ENCODE measurements around the gene CAPG. TPM values are rescaled to one million over a fixed set of nuclear protein-coding genes. Genes with fewer than 3 reads are reported as not detected.
"Not testable (repeated sequence)": the region's sequence is repeated elsewhere in the genome, so short reads cannot be mapped to it uniquely, and the experiment has no call there.

Gene CAPG
- polyA plus RNA-seq, 4 donors, result 35.8 to 130 (median 62.4) TPM

DNA sequence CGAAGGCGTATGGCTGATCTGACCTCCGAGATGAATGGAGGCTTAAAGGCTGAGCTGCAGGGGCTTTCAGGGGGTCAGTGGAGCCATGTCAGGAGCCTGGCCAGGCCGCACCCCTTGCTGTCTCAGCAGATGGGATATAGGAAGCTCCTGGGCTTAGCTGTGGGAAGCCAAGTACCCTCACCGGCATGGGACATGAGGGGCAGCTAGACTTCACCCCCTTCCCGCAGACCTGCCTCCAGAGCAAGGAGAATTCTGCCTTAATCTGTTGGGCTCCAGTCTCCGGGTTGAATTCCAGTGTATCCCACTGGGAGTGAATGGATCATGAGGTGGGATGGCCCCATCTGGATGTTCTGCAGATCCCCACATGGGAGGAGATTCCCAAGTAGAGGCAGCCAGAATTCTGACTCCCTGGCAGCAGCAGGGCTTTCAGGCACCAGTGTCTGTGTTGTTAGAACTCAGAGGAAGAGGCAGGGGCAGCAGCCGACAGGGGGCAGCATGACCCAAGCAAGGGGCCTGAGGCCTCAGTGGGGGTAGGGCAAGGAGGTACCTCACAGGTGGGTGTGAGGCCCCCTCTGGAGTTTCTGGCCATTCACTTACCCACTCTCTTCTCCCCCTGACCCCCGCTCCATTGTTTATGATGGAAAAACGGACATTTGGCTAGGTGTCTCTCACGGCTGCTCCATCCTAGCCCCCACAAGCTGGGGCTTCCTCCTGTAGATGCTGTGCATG, 19.1 kb downstream of the CAPG start:
- no peak for FAIRE-seq
- Histone ChIP-seq H3K27ac (ENCODE audit: low read depth in 1 of 3, low read length in 2 of 3) (no peak overlapping the region), H3K4me3 (ENCODE audit: low read depth in 1 of 3, low read length in 3 of 3) (no peak overlapping the region), H3K4me1 (ENCODE audit: control insufficient read depth in 3 of 3, insufficient read depth in 2 of 3, low read depth in 1 of 3, low read length in 2 of 3) (no peaks in the 10 kb centered on the region), H3K36me3 (ENCODE audit: control insufficient read depth in 3 of 3, insufficient read depth in 2 of 3, low read depth in 1 of 3, low read length in 3 of 3) (peaks cover 9 to 76% (median 9%) of the 10 kb centered on the region in 3 donors), H3K9me3 (ENCODE audit: control insufficient read depth in 2 of 2, insufficient read depth in 1 of 2, low read depth in 1 of 2, low read length in 1 of 2) (no peaks in the 10 kb centered on the region), H3K27me3 (ENCODE audit: control insufficient read depth in 3 of 3, insufficient read depth in 3 of 3, low read length in 3 of 3) (no peaks in the 10 kb centered on the region)
- peak; percentile 55 to 71 for DNase-seq
- 76 to 82% (median 81%) methylated on average over 11 of the region's 11 CpGs for WGBS, 3 donors

DNA sequence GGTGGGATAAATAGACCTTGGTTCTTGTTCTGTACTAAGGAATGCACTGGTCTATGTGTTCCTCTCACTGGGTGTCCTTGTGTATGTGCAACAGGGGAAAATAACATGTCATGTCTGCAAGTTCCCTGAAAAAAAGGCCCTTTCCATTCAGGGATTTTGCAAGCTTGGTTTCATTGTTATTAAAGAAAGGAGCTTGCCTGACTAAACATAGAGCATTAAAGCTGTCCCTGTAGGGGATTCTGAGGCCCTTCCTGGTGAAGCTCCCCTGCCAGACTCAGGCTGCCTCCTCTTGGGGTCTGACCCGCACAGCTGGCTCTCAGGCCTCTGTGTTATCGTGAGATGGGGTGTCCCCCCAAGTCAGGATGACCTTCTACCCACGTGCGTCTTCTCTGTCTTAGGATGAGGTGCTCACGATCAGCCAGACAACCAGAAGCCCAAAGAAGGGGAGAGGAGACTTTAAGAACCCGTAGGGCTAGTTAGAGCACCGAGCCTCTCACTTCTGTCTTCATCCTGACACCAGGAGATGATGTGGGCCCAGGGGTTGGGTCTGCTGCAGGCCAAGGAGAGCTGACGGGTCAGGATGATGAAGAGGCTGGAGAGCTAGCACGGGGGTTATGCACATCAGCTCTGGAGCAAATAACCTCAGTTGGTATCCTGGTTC, 21.2 kb downstream of the CAPG start:
- no peak for FAIRE-seq
- H3K4me3 ChIP-seq (ENCODE audit: low read depth in 1 of 3, low read length in 3 of 3), result no peak overlapping the region
- H3K36me3 ChIP-seq (ENCODE audit: control insufficient read depth in 3 of 3, insufficient read depth in 2 of 3, low read depth in 1 of 3, low read length in 3 of 3), result peaks cover 5 to 72% (median 15%) of the 10 kb centered on the region in 3 donors
- H3K27ac ChIP-seq (ENCODE audit: low read depth in 1 of 3, low read length in 2 of 3), result no peak overlapping the region
- 86 to 89% (median 88%) methylated on average over 9 of the region's 9 CpGs for WGBS, 3 donors
- no peaks in the 10 kb centered on the region for H3K4me1 ChIP-seq (ENCODE audit: control insufficient read depth in 3 of 3, insufficient read depth in 2 of 3, low read depth in 1 of 3, low read length in 2 of 3)
- H3K27me3 ChIP-seq (ENCODE audit: control insufficient read depth in 3 of 3, insufficient read depth in 3 of 3, low read length in 3 of 3), result no peaks in the 10 kb centered on the region
- no peaks in the 10 kb centered on the region for H3K9me3 ChIP-seq (ENCODE audit: control insufficient read depth in 2 of 2, insufficient read depth in 1 of 2, low read depth in 1 of 2, low read length in 1 of 2)
- DNase-seq, result no peak

DNA sequence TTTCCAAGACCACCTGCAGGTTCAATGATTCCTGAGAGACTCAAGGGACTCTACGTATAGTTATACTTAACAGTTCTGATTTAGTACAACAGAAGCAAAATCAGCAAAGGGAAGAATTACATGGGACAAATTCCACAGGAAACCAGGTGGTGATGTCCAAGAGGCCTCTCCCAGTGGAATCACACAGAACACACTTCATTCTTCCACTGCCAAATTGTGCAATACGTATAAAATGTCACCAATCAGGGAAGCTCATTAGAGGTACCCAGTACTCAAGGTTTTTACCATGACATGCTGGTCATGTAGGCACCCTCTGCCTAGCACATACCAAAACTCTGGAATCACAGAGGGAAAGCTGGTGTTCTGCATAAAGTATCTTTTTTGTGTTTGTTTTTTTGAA, 22.4 kb downstream of the CAPG start:
- H3K9me3 ChIP-seq (ENCODE audit: control insufficient read depth in 2 of 2, insufficient read depth in 1 of 2, low read depth in 1 of 2, low read length in 1 of 2), result no peaks in the 10 kb centered on the region
- no peak for DNase-seq

DNA sequence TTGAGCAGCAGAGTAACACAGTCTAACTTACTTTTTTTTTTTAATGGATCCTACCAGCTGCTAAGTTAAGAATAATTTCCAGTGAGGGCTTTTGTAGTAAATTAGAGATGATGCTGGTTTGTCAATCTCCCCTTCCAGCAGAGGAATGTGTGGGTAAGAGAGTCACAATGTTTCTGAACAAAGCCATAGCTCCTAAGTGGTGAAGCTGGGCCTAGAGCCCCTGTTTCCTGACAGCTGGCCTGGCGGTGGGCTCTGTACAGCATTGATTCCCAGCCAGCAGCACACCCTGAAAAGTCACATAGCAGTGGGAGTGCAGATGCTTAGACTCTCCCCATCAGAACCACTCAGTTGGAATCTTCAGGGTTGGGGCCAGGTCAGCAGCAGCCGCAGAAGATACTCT, 24.4 kb downstream of the CAPG start:
- Histone ChIP-seq H3K4me3 (ENCODE audit: low read depth in 1 of 3, low read length in 3 of 3) (no peak overlapping the region), H3K36me3 (ENCODE audit: control insufficient read depth in 3 of 3, insufficient read depth in 2 of 3, low read depth in 1 of 3, low read length in 3 of 3) (peaks cover 5 to 59% (median 13%) of the 10 kb centered on the region in 3 donors), H3K4me1 (ENCODE audit: control insufficient read depth in 3 of 3, insufficient read depth in 2 of 3, low read depth in 1 of 3, low read length in 2 of 3) (no peaks in the 10 kb centered on the region), H3K9me3 (ENCODE audit: control insufficient read depth in 2 of 2, insufficient read depth in 1 of 2, low read depth in 1 of 2, low read length in 1 of 2) (no peaks in the 10 kb centered on the region), H3K27ac (ENCODE audit: low read depth in 1 of 3, low read length in 2 of 3) (no peak overlapping the region), H3K27me3 (ENCODE audit: control insufficient read depth in 3 of 3, insufficient read depth in 3 of 3, low read length in 3 of 3) (no peaks in the 10 kb centered on the region)
- DNase-seq (no peak), FAIRE-seq (no peak)
- 85 to 93% (median 85%) methylated on average over 2 of the region's 2 CpGs for WGBS, 3 donors

More for the DNA sequence above, 22.4 kb downstream of the CAPG start:
- FAIRE-seq, result no peak
- 88 to 89% (median 89%) methylated on average over 2 of the region's 2 CpGs for WGBS, 3 donors
- Histone ChIP-seq H3K36me3 (ENCODE audit: control insufficient read depth in 3 of 3, insufficient read depth in 2 of 3, low read depth in 1 of 3, low read length in 3 of 3) (peaks cover 5 to 71% (median 15%) of the 10 kb centered on the region in 3 donors), H3K4me1 (ENCODE audit: control insufficient read depth in 3 of 3, insufficient read depth in 2 of 3, low read depth in 1 of 3, low read length in 2 of 3) (no peaks in the 10 kb centered on the region), H3K4me3 (ENCODE audit: low read depth in 1 of 3, low read length in 3 of 3) (no peak overlapping the region), H3K27me3 (ENCODE audit: control insufficient read depth in 3 of 3, insufficient read depth in 3 of 3, low read length in 3 of 3) (no peaks in the 10 kb centered on the region), H3K27ac (ENCODE audit: low read depth in 1 of 3, low read length in 2 of 3) (no peak overlapping the region)

DNA sequence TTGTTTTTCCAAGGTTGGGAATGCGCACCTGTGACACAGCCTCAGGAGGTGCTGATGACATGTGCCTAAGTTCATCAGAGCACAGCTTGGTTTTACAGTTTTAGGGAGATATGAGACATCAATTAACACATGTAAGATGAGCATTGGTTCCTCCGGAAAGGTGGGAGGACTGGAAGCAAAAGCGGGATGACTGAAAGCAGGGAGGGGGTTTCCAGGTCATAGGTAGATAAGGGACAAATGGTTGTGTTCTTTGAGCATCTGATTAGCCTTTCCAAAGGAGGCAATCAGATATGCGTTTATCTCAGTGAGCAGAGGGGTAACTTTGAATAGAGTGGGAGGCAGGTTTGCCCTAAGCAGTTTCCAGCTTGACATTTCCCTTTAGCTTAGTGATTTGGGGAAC, 26.3 kb downstream of the CAPG start:
- peaks cover 0 to 11% of the 10 kb centered on the region in 2 donors for H3K9me3 ChIP-seq (ENCODE audit: control insufficient read depth in 2 of 2, insufficient read depth in 1 of 2, low read depth in 1 of 2, low read length in 1 of 2)
- FAIRE-seq, result no peak
- peaks cover 6 to 49% (median 8%) of the 10 kb centered on the region in 3 donors for H3K36me3 ChIP-seq (ENCODE audit: control insufficient read depth in 3 of 3, insufficient read depth in 2 of 3, low read depth in 1 of 3, low read length in 3 of 3)

DNA sequence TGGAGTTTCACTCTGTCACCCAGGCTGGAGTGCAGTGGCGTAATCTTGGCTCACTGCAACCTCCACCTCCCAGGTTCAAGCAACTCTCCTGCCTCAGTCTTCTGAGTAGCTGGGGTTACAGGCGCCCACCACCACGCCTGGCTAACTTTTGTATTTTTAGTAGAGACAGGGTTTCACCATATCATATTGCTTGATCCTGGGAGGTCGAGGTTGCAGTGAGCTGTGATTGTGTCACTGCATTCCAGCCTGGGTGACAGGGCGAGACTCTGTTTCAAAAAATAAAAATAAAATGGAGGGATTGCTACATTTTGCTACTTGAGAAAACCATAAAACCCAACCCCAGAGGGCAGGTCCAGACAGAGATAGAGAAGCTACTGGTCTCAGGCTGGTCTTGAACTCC, 27.0 kb downstream of the CAPG start:
- Histone ChIP-seq H3K9me3 (ENCODE audit: control insufficient read depth in 2 of 2, insufficient read depth in 1 of 2, low read depth in 1 of 2, low read length in 1 of 2) (peaks cover 0 to 11% of the 10 kb centered on the region in 2 donors), H3K36me3 (ENCODE audit: control insufficient read depth in 3 of 3, insufficient read depth in 2 of 3, low read depth in 1 of 3, low read length in 3 of 3) (peaks cover 4 to 49% (median 9%) of the 10 kb centered on the region in 3 donors)
- not testable (repeated sequence) for H3K27ac ChIP-seq (ENCODE audit: low read depth in 1 of 3, low read length in 2 of 3); H3K27me3 ChIP-seq (ENCODE audit: control insufficient read depth in 3 of 3, insufficient read depth in 3 of 3, low read length in 3 of 3); H3K4me1 ChIP-seq (ENCODE audit: control insufficient read depth in 3 of 3, insufficient read depth in 2 of 3, low read depth in 1 of 3, low read length in 2 of 3); DNase-seq; FAIRE-seq; H3K4me3 ChIP-seq (ENCODE audit: low read depth in 1 of 3, low read length in 3 of 3)
- 94 to 95% (median 95%) methylated on average over 5 of the region's 5 CpGs for WGBS, 3 donors

More for the DNA sequence above, 26.3 kb downstream of the CAPG start:
- no peak for DNase-seq
- Histone ChIP-seq H3K4me1 (ENCODE audit: control insufficient read depth in 3 of 3, insufficient read depth in 2 of 3, low read depth in 1 of 3, low read length in 2 of 3) (no peaks in the 10 kb centered on the region), H3K4me3 (ENCODE audit: low read depth in 1 of 3, low read length in 3 of 3) (no peak overlapping the region), H3K27me3 (ENCODE audit: control insufficient read depth in 3 of 3, insufficient read depth in 3 of 3, low read length in 3 of 3) (no peaks in the 10 kb centered on the region), H3K27ac (ENCODE audit: low read depth in 1 of 3, low read length in 2 of 3) (no peak overlapping the region)
- WGBS, 3 donors, result 89 to 91% (median 90%) methylated on average over 4 of the region's 4 CpGs

DNA sequence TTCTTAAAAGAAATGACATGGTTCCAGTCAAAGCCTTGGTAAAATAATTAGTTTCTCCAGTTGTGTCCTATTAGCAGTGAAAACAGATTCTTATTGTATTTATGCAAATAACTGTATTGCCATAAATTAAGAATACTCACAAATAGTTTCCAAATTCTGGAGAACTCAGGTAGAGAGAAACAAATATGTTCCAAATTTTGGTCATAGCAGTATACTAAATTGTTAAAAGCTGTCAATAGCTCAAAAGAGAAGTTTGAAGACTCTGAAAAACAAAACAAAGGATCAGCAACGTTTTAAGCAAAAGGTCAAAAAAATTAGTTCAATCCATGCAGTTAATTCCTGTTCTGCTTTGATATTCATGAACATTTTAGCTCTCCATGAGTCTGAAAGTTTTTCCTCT, 30.1 kb downstream of the CAPG start:
- FAIRE-seq (no peak), DNase-seq (no peak)
- Histone ChIP-seq H3K36me3 (ENCODE audit: control insufficient read depth in 3 of 3, insufficient read depth in 2 of 3, low read depth in 1 of 3, low read length in 3 of 3) (peaks cover 5 to 48% (median 12%) of the 10 kb centered on the region in 3 donors), H3K4me1 (ENCODE audit: control insufficient read depth in 3 of 3, insufficient read depth in 2 of 3, low read depth in 1 of 3, low read length in 2 of 3) (no peaks in the 10 kb centered on the region), H3K27ac (ENCODE audit: low read depth in 1 of 3, low read length in 2 of 3) (no peak overlapping the region), H3K27me3 (ENCODE audit: control insufficient read depth in 3 of 3, insufficient read depth in 3 of 3, low read length in 3 of 3) (no peaks in the 10 kb centered on the region), H3K9me3 (ENCODE audit: control insufficient read depth in 2 of 2, insufficient read depth in 1 of 2, low read depth in 1 of 2, low read length in 1 of 2) (peaks cover 0 to 11% of the 10 kb centered on the region in 2 donors), H3K4me3 (ENCODE audit: low read depth in 1 of 3, low read length in 3 of 3) (no peak overlapping the region)
- WGBS, 3 donors, result 83 to 90% (median 84%) methylated on average over 1 of the region's 1 CpG

DNA sequence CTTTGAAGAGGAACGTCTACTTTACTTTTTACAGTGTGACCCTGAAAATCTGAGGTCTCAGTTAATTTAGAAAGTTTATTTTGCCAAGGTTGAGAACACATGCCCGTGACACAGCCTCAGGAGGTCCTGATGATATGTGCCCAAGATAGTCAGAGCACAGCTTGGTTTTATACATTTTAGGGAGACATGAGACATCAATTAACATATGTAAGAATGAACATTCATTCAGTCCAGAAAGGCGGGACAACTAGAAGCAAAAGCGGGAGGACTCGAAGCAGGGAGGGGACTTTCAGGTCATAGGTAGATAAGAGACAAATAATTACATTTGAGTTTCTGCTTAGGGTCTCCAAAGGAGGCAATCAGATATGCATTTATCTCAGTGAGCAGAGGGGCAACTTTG, 31.9 kb downstream of the CAPG start:
- H3K4me1 ChIP-seq (ENCODE audit: control insufficient read depth in 3 of 3, insufficient read depth in 2 of 3, low read depth in 1 of 3, low read length in 2 of 3), result no peaks in the 10 kb centered on the region
- DNase-seq (no peak), FAIRE-seq (no peak)
- no peaks in the 10 kb centered on the region for H3K27me3 ChIP-seq (ENCODE audit: control insufficient read depth in 3 of 3, insufficient read depth in 3 of 3, low read length in 3 of 3)
- 90 to 94% (median 93%) methylated on average over 5 of the region's 5 CpGs for WGBS, 3 donors
- no peak overlapping the region for H3K27ac ChIP-seq (ENCODE audit: low read depth in 1 of 3, low read length in 2 of 3)
- H3K4me3 ChIP-seq (ENCODE audit: low read depth in 1 of 3, low read length in 3 of 3), result no peak overlapping the region
- peaks cover 5 to 48% (median 12%) of the 10 kb centered on the region in 3 donors for H3K36me3 ChIP-seq (ENCODE audit: control insufficient read depth in 3 of 3, insufficient read depth in 2 of 3, low read depth in 1 of 3, low read length in 3 of 3)
- peaks cover 0 to 11% of the 10 kb centered on the region in 2 donors for H3K9me3 ChIP-seq (ENCODE audit: control insufficient read depth in 2 of 2, insufficient read depth in 1 of 2, low read depth in 1 of 2, low read length in 1 of 2)
